K562 (cell line): ENCODE data around the gene CHRNE. TPM values are rescaled to one million over a fixed set of nuclear protein-coding genes. Genes with fewer than 3 reads are reported as not detected.
A peak's percentile ranks its signal among the peaks of the same experiment; 100 is the strongest.

Experiments used
- AFF4 ChIP-seq: sonication (generic); formaldehyde crosslinking; IDR thresholded peaks from 2 replicates; pipeline ENCODE4 v1.8.0; 2023; ENCODE audit warnings: mild to moderate bottlenecking, missing genetic modification reagents
- ATF3 ChIP-seq, 2 experiments: fragments of 450-650 bp in 1 of 2; sonication (generic) in 1 of 2; formaldehyde crosslinking in 1 of 2; IDR thresholded peaks in 1 of 2; conservative IDR thresholded peaks in 1 of 2; 2 replicates each; pipeline versions ENCODE4 v1.6.1 to v1.8.1; 2016 to 2023; ENCODE audit warnings: mild to moderate bottlenecking in 2 of 2, moderate library complexity in 2 of 2, inconsistent platforms in 1 of 2, missing genetic modification reagents in 1 of 2
- CC2D1A ChIP-seq: fragments of 450-650 bp; IDR thresholded peaks from 2 replicates; pipeline ENCODE4 v1.6.1; 2017; ENCODE audit warnings: mild to moderate bottlenecking
- ETV1 ChIP-seq: fragments of 450-650 bp; conservative IDR thresholded peaks from 2 replicates; pipeline ENCODE4 v1.6.1; 2016; ENCODE audit warnings: missing genetic modification characterization, control low read depth, low read depth, missing compliant biosample characterization
- FOSL1 ChIP-seq: fragments of 200-800 bp; sonication (Bioruptor generic); conservative IDR thresholded peaks from 2 replicates; pipeline ENCODE4 v1.6.1; 2016; ENCODE audit warnings: missing genetic modification characterization, missing compliant biosample characterization
- JUNB ChIP-seq: fragments of 450-650 bp; formaldehyde crosslinking; conservative IDR thresholded peaks from 2 replicates; pipeline ENCODE4 v1.4.0; 2020; ENCODE audit warnings: mild to moderate bottlenecking
- KDM2B ChIP-seq: fragments of 250-450 bp; sonication (Bioruptor Pico); IDR thresholded peaks from 2 replicates; pipeline ENCODE4 v1.8.0; 2021; ENCODE audit warnings: mild to moderate bottlenecking, moderate library complexity
- NR4A1 ChIP-seq, 2 experiments: fragments of 250-450 bp in 1 of 2; fragments of 450-650 bp in 1 of 2; sonication (Bioruptor Pico) in 1 of 2; IDR thresholded peaks; 2 replicates each; pipeline versions ENCODE4 v1.4.0 to v1.6.1; 2016 to 2020; ENCODE audit warnings: mild to moderate bottlenecking in 2 of 2, missing compliant biosample characterization in 1 of 2, missing genetic modification characterization in 1 of 2, moderate library complexity in 1 of 2
- RBM39 ChIP-seq: fragments of 200-400 bp; formaldehyde crosslinking; optimal IDR thresholded peaks from 2 replicates; pipeline ENCODE3; 2018; ENCODE audit warnings: low read depth, low read length
- YY1 ChIP-seq, 3 experiments: IDR thresholded peaks; 2 replicates each; pipeline ENCODE4 v1.6.1; 2011; ENCODE audit warnings: low read length in 2 of 3, mild to moderate bottlenecking in 2 of 3, moderate library complexity in 2 of 3, borderline replicate concordance in 1 of 3, control low read depth in 1 of 3, low read depth in 1 of 3; ENCODE audit not compliant: insufficient read depth in 3 of 3, insufficient replicate concordance in 2 of 3, control insufficient read depth in 1 of 3, insufficient read length in 1 of 3; ENCODE audit errors: extremely low read depth in 1 of 3
- ZNF512 ChIP-seq: IDR thresholded peaks from 2 replicates; pipeline ENCODE4 v1.6.1; 2016; ENCODE audit warnings: missing genetic modification characterization, missing compliant biosample characterization
- ZNF518B ChIP-seq: fragments of 250-450 bp; sonication (Bioruptor Pico); IDR thresholded peaks from 2 replicates; pipeline ENCODE4 v1.5.0; 2021; ENCODE audit warnings: mild to moderate bottlenecking, moderate library complexity
- ZNF583 ChIP-seq: fragments of 250-450 bp; sonication (Bioruptor Pico); IDR thresholded peaks from 2 replicates; pipeline ENCODE4 v1.4.0; 2020
- polyA plus RNA-seq, 8 experiments: library from polyadenylated mRNA; depleted of rRNA in 4 of 8; stranded (reverse) in 5 of 8; unstranded in 3 of 8; fragments of >200 nt; fragmentation: Nextera tagmentation in 2 of 8; fragmentation: Illumina TruSeq in 1 of 8; extraction: Ambion mirVana in 2 of 8; extraction: Trizol in 1 of 8; gene quantifications; 2 replicates each; pipeline versions ENCODE4 v1.2.1 to v1.2.3, GENCODE V29; 2011 to 2014; ENCODE audit warnings: inconsistent platforms in 1 of 8, missing spikeins in 1 of 8
- total RNA-seq, 7 experiments: library from RNA; depleted of rRNA in 6 of 7; stranded (reverse); fragments of >200 nt in 6 of 7; fragmentation: Illumina TruSeq in 2 of 7; extraction: Trizol in 2 of 7; gene quantifications; 2 replicates each; pipeline versions ENCODE4 v1.2.1 to v1.2.3, GENCODE V29; 2011 to 2021; ENCODE audit warnings: low replicate concordance in 1 of 7

The CHRNE gene
- total and polyA plus RNA-seq, 9 of the 15 experiments (the other 6 are each of a cell fraction or from before 2014, with no cell fraction given): not detected

- no peak for TF ChIP-seq ZNF518B (CRISPR knock-in tag)
- TF ChIP-seq ZNF512: no peak
- no peak for TF ChIP-seq KDM2B (CRISPR knock-in tag)
- TF ChIP-seq JUNB: no peak
- peak; percentile 36; the same call in 1 of the 2 replicates for TF ChIP-seq FOSL1
- peak; percentile 44; the same call in 1 of the 2 replicates for TF ChIP-seq ATF3 (IDR thresholded peaks at IDR 0.05)
- no peak for TF ChIP-seq ATF3 (CRISPR knock-in tag; conservative IDR thresholded peaks at IDR 0.05)
- no peak for TF ChIP-seq RBM39
- no peak for TF ChIP-seq NR4A1 (CRISPR knock-in tag; IDR thresholded peaks at IDR 0.05)
- no peak for TF ChIP-seq NR4A1 (tag; IDR thresholded peaks at IDR 0.05)
- 0 out of 2 replicates have a peak, but pooled peaks have one; percentile 16 for TF ChIP-seq CC2D1A
- no peak for TF ChIP-seq AFF4
- TF ChIP-seq YY1 (IDR thresholded peaks at IDR 0.05; ENCODE audit: borderline replicate concordance in 1 of 3, control insufficient read depth in 1 of 3, extremely low read depth in 1 of 3, insufficient read depth in 3 of 3, insufficient read length in 1 of 3, insufficient replicate concordance in 2 of 3, low read depth in 1 of 3, low read length in 2 of 3): peak in 1 of 3 experiments; percentile 55
- TF ChIP-seq ZNF583: no peak
- TF ChIP-seq ETV1 (tag): no peak
These were observed 45.5 kb upstream of the CHRNE start, which contains the start of gene PFN1 (continued) for GRCh38 chr17:4948166-4948930.
